WTC11 (cell line): Measurements from ENCODE around the gene CLDN34. TPM values are rescaled to one million over a fixed set of nuclear protein-coding genes. Genes with fewer than 3 reads are reported as not detected.

Source experiments
- ATAC-seq: fragments of 200-7000 bp; cut with Tn5 transposase; 2 replicates; pipeline ENCODE4 v1.10.0; 2021; ENCODE audit warnings: mild to moderate bottlenecking, moderate library complexity
- CTCF ChIA-PET: fragments of 300-600 bp; sonication (Branson Sonifier 250); formaldehyde crosslinking; loops from one replicate; lab custom pipeline; 2021; ENCODE audit warnings: antibody characterized with exemption; lab: Charles Lee
- POLR2A ChIA-PET: fragments of 350-600 bp; sonication (Branson Sonifier 250); formaldehyde crosslinking; loops from one replicate; lab custom pipeline; 2021; ENCODE audit warnings: antibody characterized with exemption; lab: Charles Lee
- DNase-seq: peaks from one replicate; pipeline ENCODE4 v3.0.0; 2021; ENCODE audit warnings: low spot score
- H3K27ac Mint-ChIP-seq: 2 replicates; pipeline ENCODE4 v1.8.0; 2021; ENCODE audit warnings: mixed read lengths
- H3K27me3 Mint-ChIP-seq: 2 replicates; pipeline ENCODE4 v1.8.0; 2021; ENCODE audit warnings: low read depth, mild to moderate bottlenecking, moderate library complexity, mixed read lengths
- H3K36me3 Mint-ChIP-seq: 2 replicates; pipeline ENCODE4 v1.8.0; 2021; ENCODE audit warnings: mixed read lengths
- H3K4me1 Mint-ChIP-seq: 2 replicates; pipeline ENCODE4 v1.8.0; 2022; ENCODE audit warnings: mixed read lengths
- H3K4me3 Mint-ChIP-seq: 2 replicates; pipeline ENCODE4 v1.8.0; 2021; ENCODE audit warnings: mild to moderate bottlenecking, moderate library complexity, mixed read lengths
- H3K9me3 Mint-ChIP-seq: 2 replicates; pipeline ENCODE4 v1.8.0; 2021; ENCODE audit warnings: mixed read lengths
- ARID4B ChIP-seq: sonication (generic); formaldehyde crosslinking; IDR thresholded peaks from 2 replicates; pipeline ENCODE4 v1.8.0; 2023; ENCODE audit warnings: missing genetic modification reagents, mild to moderate bottlenecking, borderline replicate concordance
- CBFB ChIP-seq: sonication (generic); formaldehyde crosslinking; IDR thresholded peaks from 2 replicates; pipeline ENCODE4 v1.8.1; 2022; ENCODE audit warnings: mild to moderate bottlenecking, low read depth, missing genetic modification reagents
- E2F1 ChIP-seq: sonication (generic); formaldehyde crosslinking; IDR thresholded peaks from 2 replicates; pipeline ENCODE4 v1.8.0; 2022; ENCODE audit warnings: mild to moderate bottlenecking, missing genetic modification reagents
- MYBL2 ChIP-seq: sonication (generic); formaldehyde crosslinking; IDR thresholded peaks from 2 replicates; pipeline ENCODE4 v1.8.1; 2023; ENCODE audit warnings: mild to moderate bottlenecking, moderate library complexity, missing genetic modification reagents
- NFATC4 ChIP-seq: fragments of 250-450 bp; sonication (Bioruptor Pico); IDR thresholded peaks from 2 replicates; pipeline ENCODE4 v1.9.0; 2021; ENCODE audit warnings: mild to moderate bottlenecking
- NR1H2 ChIP-seq: sonication (generic); formaldehyde crosslinking; IDR thresholded peaks from 2 replicates; pipeline ENCODE4 v1.9.0; 2021; ENCODE audit warnings: mild to moderate bottlenecking, moderate library complexity, missing genetic modification reagents
- NR2C2 ChIP-seq: sonication (generic); formaldehyde crosslinking; IDR thresholded peaks from 2 replicates; pipeline ENCODE4 v1.8.0; 2022; ENCODE audit warnings: mild to moderate bottlenecking, missing genetic modification reagents
- NR3C1 ChIP-seq: sonication (generic); formaldehyde crosslinking; conservative IDR thresholded peaks from 2 replicates; pipeline ENCODE4 v1.8.1; 2023; ENCODE audit warnings: low read depth, mild to moderate bottlenecking, missing genetic modification reagents
- PRDM15 ChIP-seq: sonication (generic); formaldehyde crosslinking; IDR thresholded peaks from 2 replicates; pipeline ENCODE4 v1.8.0; 2022; ENCODE audit warnings: missing genetic modification reagents
- SMAD4 ChIP-seq: sonication (generic); formaldehyde crosslinking; IDR thresholded peaks from 2 replicates; pipeline ENCODE4 v1.8.0; 2022; ENCODE audit warnings: mild to moderate bottlenecking, missing genetic modification reagents
- SP1 ChIP-seq: sonication (generic); formaldehyde crosslinking; conservative IDR thresholded peaks from 2 replicates; pipeline ENCODE4 v1.8.1; 2022; ENCODE audit warnings: missing genetic modification reagents
- STAT6 ChIP-seq: sonication (generic); formaldehyde crosslinking; conservative IDR thresholded peaks from 2 replicates; pipeline ENCODE4 v1.8.1; 2023; ENCODE audit warnings: mild to moderate bottlenecking, low read depth, missing genetic modification reagents, moderate library complexity
- TEAD1 ChIP-seq: sonication (generic); formaldehyde crosslinking; IDR thresholded peaks from 2 replicates; pipeline ENCODE4 v1.8.0; 2022; ENCODE audit warnings: mild to moderate bottlenecking, missing genetic modification reagents
- ZBTB43 ChIP-seq: sonication (generic); formaldehyde crosslinking; IDR thresholded peaks from 2 replicates; pipeline ENCODE4 v1.8.1; 2023; ENCODE audit warnings: mild to moderate bottlenecking, missing genetic modification reagents
- ZNF138 ChIP-seq: sonication (generic); formaldehyde crosslinking; conservative IDR thresholded peaks from 2 replicates; pipeline ENCODE4 v1.8.1; 2022; ENCODE audit warnings: mild to moderate bottlenecking, moderate library complexity, missing genetic modification reagents
- ZNF263 ChIP-seq: sonication (generic); formaldehyde crosslinking; IDR thresholded peaks from 2 replicates; pipeline ENCODE4 v1.8.1; 2022; ENCODE audit warnings: low read depth, mild to moderate bottlenecking, moderate library complexity, missing genetic modification reagents
- ZNF416 ChIP-seq: fragments of 250-450 bp; sonication (Bioruptor Pico); IDR thresholded peaks from 2 replicates; pipeline ENCODE4 v1.9.0; 2021; ENCODE audit warnings: mild to moderate bottlenecking, inconsistent platforms
- ZSCAN18 ChIP-seq: fragments of 250-450 bp; sonication (Bioruptor Pico); IDR thresholded peaks from 2 replicates; pipeline ENCODE4 v2.1.2; 2022; ENCODE audit warnings: mild to moderate bottlenecking, moderate library complexity
- total RNA-seq: library from RNA; stranded (reverse); gene quantifications from 3 replicates; pipeline ENCODE4 v1.2.3, GENCODE V29; 2021

CLDN34 gene
- total RNA-seq, 1 experiment from 2014 or later, result 0.52 TPM

DNA sequence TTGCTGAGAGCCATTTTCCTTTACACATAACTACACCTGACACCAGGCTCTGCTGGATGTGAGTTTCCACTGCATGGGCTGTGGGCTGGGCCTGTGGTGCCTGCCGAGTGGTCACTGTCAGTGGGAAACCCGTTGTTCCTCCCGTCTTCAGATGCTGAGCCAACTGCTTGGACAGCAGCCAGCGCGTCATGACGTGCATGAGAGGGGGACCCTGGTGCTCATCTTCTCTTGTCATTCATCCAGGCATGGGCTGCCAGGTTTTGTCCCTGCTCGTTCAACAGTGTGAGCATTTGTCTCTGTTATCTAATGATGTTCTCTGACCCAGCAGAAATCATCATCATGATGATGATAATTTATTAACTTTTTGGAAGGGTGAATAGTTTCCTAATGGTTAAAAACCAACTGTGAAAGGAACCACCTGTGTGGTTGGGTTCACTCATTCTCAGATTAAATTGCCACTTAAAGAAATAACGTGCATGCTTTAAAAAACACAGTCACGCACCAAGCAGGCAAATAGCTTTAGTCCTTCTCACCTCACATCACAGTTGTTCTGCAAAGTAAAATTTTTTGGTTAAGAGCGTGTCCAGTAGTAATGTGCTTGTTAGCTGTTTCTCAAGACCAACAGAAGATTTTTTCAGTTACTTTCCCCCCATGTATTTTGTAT lies 19.9 kb upstream of the CLDN34 start:
- POLR2A ChIA-PET, result no interaction called here
- H3K36me3 Mint-ChIP-seq, result peaks cover 33% of the 10 kb centered on the region
- peaks cover 9% of the 10 kb centered on the region for H3K9me3 Mint-ChIP-seq

DNA sequence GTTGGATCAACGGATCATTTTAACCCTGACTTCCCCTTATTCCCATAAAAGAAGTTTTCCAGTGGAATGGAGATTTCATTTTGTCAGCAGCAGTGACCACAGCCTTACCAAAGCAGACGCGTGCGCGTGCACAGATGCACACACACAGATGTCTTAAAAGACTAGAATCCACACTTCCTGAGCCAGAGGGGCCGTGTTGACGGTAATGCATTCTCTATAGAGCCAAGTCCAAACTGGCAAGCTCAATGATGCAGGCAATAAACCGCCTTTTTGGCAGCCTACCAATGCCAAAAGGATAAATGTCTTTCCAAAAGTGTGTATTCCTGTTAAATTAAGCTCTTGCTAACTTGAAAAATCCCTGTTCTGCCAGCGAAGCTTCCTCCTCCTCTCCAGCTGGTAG lies 18.8 kb upstream of the CLDN34 start:
- ChIA-PET CTCF (no interaction called here), POLR2A (no interaction called here)
- ATAC-seq (no peak), DNase-seq (no peak)
- H3K36me3 Mint-ChIP-seq, result peaks cover 35% of the 10 kb centered on the region
- H3K4me3 Mint-ChIP-seq, result no peak overlapping the region
- peaks cover 13% of the 10 kb centered on the region for H3K9me3 Mint-ChIP-seq
- H3K4me1 Mint-ChIP-seq, result no peaks in the 10 kb centered on the region
- no peak overlapping the region for H3K27ac Mint-ChIP-seq
- no peaks in the 10 kb centered on the region for H3K27me3 Mint-ChIP-seq
- TF ChIP-seq ZNF416 (CRISPR knock-in tag) (no peak), NR3C1 (CRISPR knock-in tag) (no peak), SMAD4 (CRISPR knock-in tag) (no peak), ARID4B (no peak), NR2C2 (CRISPR knock-in tag) (no peak), MYBL2 (CRISPR knock-in tag) (no peak), PRDM15 (no peak), NR1H2 (CRISPR knock-in tag) (no peak), ZNF263 (no peak), SP1 (no peak), ZBTB43 (no peak), NFATC4 (CRISPR knock-in tag) (no peak), ZSCAN18 (CRISPR knock-in tag) (no peak)

More for the DNA sequence above, 19.9 kb upstream of the CLDN34 start:
- H3K4me1 Mint-ChIP-seq, result no peaks in the 10 kb centered on the region
- H3K4me3 Mint-ChIP-seq, result no peak overlapping the region
- no peak for ATAC-seq
- no peaks in the 10 kb centered on the region for H3K27me3 Mint-ChIP-seq
- no peak for DNase-seq
- no peak for TF ChIP-seq ZNF138 (CRISPR knock-in tag)
- TF ChIP-seq E2F1, result no peak
- no peak for TF ChIP-seq CBFB (CRISPR knock-in tag)
- TF ChIP-seq TEAD1 (CRISPR knock-in tag), result no peak
- no peak for TF ChIP-seq STAT6 (CRISPR knock-in tag)
- H3K27ac Mint-ChIP-seq, result no peak overlapping the region
- CTCF ChIA-PET, result no interaction called here
